Transverse colon (tissue), 4 donors: ENCODE results near the gene PLPP2. TPM values are rescaled to one million over a fixed set of nuclear protein-coding genes. Genes with fewer than 3 reads are reported as not detected.

Experiments used
- DNase-seq: peaks from one replicate; pipeline ENCODE4 v3.0.0-alpha.2; 2019
- H3K27ac ChIP-seq, 4 donors: fragments of 200-600 bp; sonication (generic); 2 replicates each; pipeline ENCODE4 v1.5.1; 2016 to 2018; ENCODE audit warnings: inconsistent platforms in 4 of 4
- H3K27me3 ChIP-seq: fragments of 200-600 bp; sonication (generic); 2 replicates; pipeline ENCODE4 v1.5.1; 2017; ENCODE audit warnings: inconsistent platforms
- H3K36me3 ChIP-seq, 4 donors: fragments of 200-600 bp; sonication (generic); 2 replicates each; pipeline ENCODE4 v1.5.1; 2017 to 2019; ENCODE audit warnings: inconsistent platforms in 4 of 4
- H3K4me1 ChIP-seq, 4 donors: fragments of 200-600 bp; sonication (generic); 2 replicates each; pipeline ENCODE4 v1.5.1; 2017 to 2020; ENCODE audit warnings: inconsistent platforms in 4 of 4
- H3K4me3 ChIP-seq, 4 donors: fragments of 200-600 bp; sonication (generic); 1 replicate in 1 of 4; 2 replicates in 3 of 4; pipeline versions ENCODE4 v1.5.1 to v1.6.1; 2017 to 2019; ENCODE audit warnings: inconsistent platforms in 4 of 4
- H3K9me3 ChIP-seq, 2 donors: fragments of 200-600 bp; sonication (generic); 2 replicates each; pipeline ENCODE4 v1.5.1; 2017 to 2019; ENCODE audit warnings: inconsistent platforms in 2 of 2
- CTCF ChIP-seq, 5 experiments: fragments of 200-600 bp in 3 of 5; fragments of 450-650 bp in 2 of 5; sonication (generic) in 3 of 5; IDR thresholded peaks; 1 replicate in 2 of 5; 2 replicates in 3 of 5; pipeline ENCODE4 v1.5.1; 2016 to 2017; ENCODE audit warnings: antibody characterized with exemption in 5 of 5, inconsistent platforms in 3 of 5, mild to moderate bottlenecking in 2 of 5, moderate library complexity in 1 of 5
- EP300 ChIP-seq: sonication (generic); formaldehyde crosslinking; IDR thresholded peaks from one replicate; pipeline ENCODE4 v1.6.1; 2017; ENCODE audit warnings: antibody characterized with exemption, low read depth
- POLR2A ChIP-seq: fragments of 450-650 bp; IDR thresholded peaks from one replicate; pipeline ENCODE4 v1.6.1; 2016; ENCODE audit warnings: antibody characterized with exemption, mild to moderate bottlenecking, moderate library complexity
- POLR2AphosphoS5 ChIP-seq, 3 donors: sonication (generic); formaldehyde crosslinking; IDR thresholded peaks; one replicate each; pipeline ENCODE4 v1.6.1; 2016; ENCODE audit warnings: antibody characterized with exemption in 3 of 3
- WGBS, 2 donors: methylation state at CpG; one replicate each; pipeline ENCODE4 v1.1.5; 2018; ENCODE audit warnings: low coverage in 1 of 2; 5-methylcytosine and 5-hydroxymethylcytosine counted together
- in situ Hi-C, 4 donors: fragments of 200-750 bp; cut with MboI; loops; one replicate each; pipeline versions ENCODE4 v1.15.0 to v1.15.1; 2017; ENCODE audit warnings: low sequenced_read_pairs in 3 of 4, low pct_ligation_motif_present in 1 of 4, low pct_unique_long_range_greater_than_20kb in 1 of 4
- intact Hi-C: fragments of 100-400 bp; cut with DNase I; formaldehyde crosslinking; loops from one replicate; pipeline ENCODE4 v1.15.1; 2023; ENCODE audit warnings: low total_unique reads
- total RNA-seq, 4 donors: library from RNA; depleted of rRNA; stranded (reverse); fragments of >200 nt; gene quantifications; one replicate each; pipeline ENCODE4 v1.1.0, GENCODE V29; 2016

PLPP2 gene
- total RNA-seq, 4 donors from 2014 or later: 130 to 190 (median 159) TPM

GRCh38 chr19:309206-309565 lies 18.0 kb upstream of the PLPP2 start:
- Histone ChIP-seq H3K4me3 (no peak overlapping the region), H3K9me3 (no peaks in the 10 kb centered on the region), H3K27me3 (no peaks in the 10 kb centered on the region), H3K36me3 (peaks cover 0 to 37% (median 0%) of the 10 kb centered on the region in 4 donors), H3K27ac (peak overlapping the region in 1 of 4 donors; percentile 2), H3K4me1 (no peaks in the 10 kb centered on the region)
- TF ChIP-seq EP300 (no peak), POLR2AphosphoS5 (IDR thresholded peaks at IDR 0.05) (no peak), CTCF (IDR thresholded peaks at IDR 0.05) (no peak), POLR2A (no peak)
- WGBS, 2 donors: 94% methylated on average over 14 of the region's 14 CpGs; no CpG with 5 or more reads in 1 of the 2 donors
- intact Hi-C loops: no loop called here
- in situ Hi-C loops: no loop called here
- no peak for DNase-seq

GRCh38 chr19:308471-309205 lies 17.4 kb upstream of the PLPP2 start:
- Histone ChIP-seq H3K4me1 (no peaks in the 10 kb centered on the region), H3K9me3 (no peaks in the 10 kb centered on the region), H3K4me3 (no peak overlapping the region), H3K27ac (peak overlapping the region in 1 of 4 donors; percentile 2), H3K27me3 (no peaks in the 10 kb centered on the region), H3K36me3 (peaks cover 0 to 37% (median 0%) of the 10 kb centered on the region in 4 donors)
- 89% methylated on average over 40 of the region's 48 CpGs; no CpG with 5 or more reads in 1 of the 2 donors for WGBS, 2 donors
- intact Hi-C loops: no loop called here
- DNase-seq: no peak
- no peak for TF ChIP-seq CTCF (IDR thresholded peaks at IDR 0.05)
- no peak for TF ChIP-seq POLR2A
- no peak for TF ChIP-seq EP300
- no peak for TF ChIP-seq POLR2AphosphoS5 (IDR thresholded peaks at IDR 0.05)
- in situ Hi-C loops: no loop called here

- TF ChIP-seq POLR2AphosphoS5 (IDR thresholded peaks at IDR 0.05): no peak
- no peak for TF ChIP-seq POLR2A
- TF ChIP-seq EP300: no peak
- no peak for TF ChIP-seq CTCF (IDR thresholded peaks at IDR 0.05)
- in situ Hi-C loops: no loop called here
- H3K27ac ChIP-seq: no peak overlapping the region
- no peaks in the 10 kb centered on the region for H3K27me3 ChIP-seq
- WGBS, 2 donors: 92% methylated on average over 21 of the region's 21 CpGs; no CpG with 5 or more reads in 1 of the 2 donors
- H3K9me3 ChIP-seq: no peaks in the 10 kb centered on the region
- H3K36me3 ChIP-seq: peaks cover 0 to 37% (median 0%) of the 10 kb centered on the region in 4 donors
- H3K4me1 ChIP-seq: no peaks in the 10 kb centered on the region
- H3K4me3 ChIP-seq: no peak overlapping the region
- no peak for DNase-seq
- intact Hi-C loops: no loop called here
Measured at GRCh38 chr19:307793-308420, 16.7 kb upstream of the PLPP2 start.

- DNase-seq: no peak
- intact Hi-C loops (no loop called here), in situ Hi-C loops (no loop called here)
- no peak overlapping the region for H3K4me3 ChIP-seq
- no peak overlapping the region for H3K27ac ChIP-seq
- H3K9me3 ChIP-seq: no peaks in the 10 kb centered on the region
- TF ChIP-seq CTCF (IDR thresholded peaks at IDR 0.05) (no peak), POLR2AphosphoS5 (IDR thresholded peaks at IDR 0.05) (no peak), POLR2A (no peak), EP300 (no peak)
- no peaks in the 10 kb centered on the region for H3K4me1 ChIP-seq
- WGBS, 2 donors: 95% methylated on average over 20 of the region's 26 CpGs; no CpG with 5 or more reads in 1 of the 2 donors
- H3K36me3 ChIP-seq: peaks cover 0 to 37% (median 0%) of the 10 kb centered on the region in 4 donors
- H3K27me3 ChIP-seq: no peaks in the 10 kb centered on the region
Measured at GRCh38 chr19:307111-307531, 15.9 kb upstream of the PLPP2 start.
